ENCODE data around the gene SLC37A1.

The SLC37A1 gene

GRCh38 chr21:42479582-42479981 is 34.1 kb upstream of the SLC37A1 start:
- no peak for DNase-seq

- DNase-seq, result no peak
Measured at GRCh38 chr21:42480736-42481135, 32.9 kb upstream of the SLC37A1 start.

GRCh38 chr21:42481169-42481568 is 32.5 kb upstream of the SLC37A1 start:
- no peak for DNase-seq

GRCh38 chr21:42484966-42485365 is 28.7 kb upstream of the SLC37A1 start:
- DNase-seq, result no peak

- DNase-seq, result no peak
Measured at GRCh38 chr21:42486072-42486471, 27.6 kb upstream of the SLC37A1 start.

GRCh38 chr21:42486531-42486930 is 27.1 kb upstream of the SLC37A1 start:
- no peak for DNase-seq

- DNase-seq, result no peak
Measured at GRCh38 chr21:42489006-42489563, 24.6 kb upstream of the SLC37A1 start.

- DNase-seq, result no peak
Measured at GRCh38 chr21:42489991-42490390, 23.7 kb upstream of the SLC37A1 start.

GRCh38 chr21:42490720-42491119 is 22.9 kb upstream of the SLC37A1 start:
- no peak for DNase-seq

GRCh38 chr21:42491328-42491727 is 22.3 kb upstream of the SLC37A1 start:
- no peak for DNase-seq

GRCh38 chr21:42492201-42492600 is 21.5 kb upstream of the SLC37A1 start:
- no peak for DNase-seq

GRCh38 chr21:42493109-42494060 is 20.3 kb upstream of the SLC37A1 start:
- DNase-seq, result peak; percentile 3

GRCh38 chr21:42495027-42495426 is 18.6 kb upstream of the SLC37A1 start:
- no peak for DNase-seq

GRCh38 chr21:42495765-42496119 is 17.9 kb upstream of the SLC37A1 start:
- DNase-seq, result no peak

- DNase-seq, result peak; percentile 99
Measured at GRCh38 chr21:42496120-42496838, 17.4 kb upstream of the SLC37A1 start, which contains the start of gene RSPH1. RSPH1 (minus strand) TSS chr21:42496224; CDS start chr21:42496186, 38 bp downstream.

GRCh38 chr21:42496839-42497202 is 16.8 kb upstream of the SLC37A1 start:
- DNase-seq, result no peak

GRCh38 chr21:42498012-42498411 is 15.6 kb upstream of the SLC37A1 start:
- no peak for DNase-seq

GRCh38 chr21:42499444-42500112 is 14.1 kb upstream of the SLC37A1 start:
- peak; percentile 15 for DNase-seq

- DNase-seq, result peak; percentile 5
Measured at GRCh38 chr21:42500225-42500624, 13.4 kb upstream of the SLC37A1 start.

- DNase-seq, result no peak
Measured at GRCh38 chr21:42500736-42501135, 12.9 kb upstream of the SLC37A1 start.

- peak; percentile 37 for DNase-seq
Measured at GRCh38 chr21:42503711-42504110, 9.9 kb upstream of the SLC37A1 start.

- DNase-seq, result peak; percentile 16
Measured at GRCh38 chr21:42505090-42505726, 8.4 kb upstream of the SLC37A1 start.

GRCh38 chr21:42507418-42507817 is 6.2 kb upstream of the SLC37A1 start:
- no peak for DNase-seq
